OCI-LY3 (cell line): ENCODE data around the gene ATP13A2.

Source experiments
- EZH2phosphoT487 ChIP-seq: fragments of 200-600 bp; shearing (Covaris generic); IDR thresholded peaks from 2 replicates; pipeline ENCODE4 v1.6.1; 2018; ENCODE audit warnings: antibody characterized with exemption, mixed run types, low read depth
- TF ChIP-seq, protein P1 (sequence below): fragments of 200-600, 300-600 bp; sonication (generic); IDR thresholded peaks from 2 replicates; pipeline ENCODE4 v1.5.1; 2014; ENCODE audit warnings: antibody characterized with exemption, low read length, low read depth

DNA sequence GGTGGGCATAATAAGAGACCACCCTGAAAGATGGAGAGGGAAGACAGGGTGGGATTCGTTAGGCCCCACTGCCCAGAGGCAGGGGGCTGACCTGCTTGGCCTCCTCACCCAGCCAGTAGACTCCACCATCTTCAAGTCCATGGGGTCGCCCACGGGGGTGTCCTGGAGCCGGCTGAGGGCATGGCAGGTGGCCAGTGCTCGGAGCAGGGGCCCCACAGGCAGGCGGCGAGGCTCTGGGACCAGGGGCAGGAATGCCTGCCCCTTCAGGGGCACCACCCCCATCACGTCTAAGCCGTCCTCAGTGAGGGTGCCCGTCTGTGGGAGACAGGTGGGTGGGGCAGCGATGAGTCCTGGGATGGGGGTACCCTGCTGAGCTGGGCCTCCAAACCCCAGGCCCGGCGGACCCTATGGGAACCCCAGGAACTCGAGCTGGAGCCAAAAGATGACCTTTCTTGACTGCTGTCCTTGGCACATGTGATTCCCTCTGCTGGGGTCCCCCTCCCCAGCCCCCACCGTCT lies 18.1 kb downstream of the ATP13A2 start:
- TF ChIP-seq, protein P1, sequence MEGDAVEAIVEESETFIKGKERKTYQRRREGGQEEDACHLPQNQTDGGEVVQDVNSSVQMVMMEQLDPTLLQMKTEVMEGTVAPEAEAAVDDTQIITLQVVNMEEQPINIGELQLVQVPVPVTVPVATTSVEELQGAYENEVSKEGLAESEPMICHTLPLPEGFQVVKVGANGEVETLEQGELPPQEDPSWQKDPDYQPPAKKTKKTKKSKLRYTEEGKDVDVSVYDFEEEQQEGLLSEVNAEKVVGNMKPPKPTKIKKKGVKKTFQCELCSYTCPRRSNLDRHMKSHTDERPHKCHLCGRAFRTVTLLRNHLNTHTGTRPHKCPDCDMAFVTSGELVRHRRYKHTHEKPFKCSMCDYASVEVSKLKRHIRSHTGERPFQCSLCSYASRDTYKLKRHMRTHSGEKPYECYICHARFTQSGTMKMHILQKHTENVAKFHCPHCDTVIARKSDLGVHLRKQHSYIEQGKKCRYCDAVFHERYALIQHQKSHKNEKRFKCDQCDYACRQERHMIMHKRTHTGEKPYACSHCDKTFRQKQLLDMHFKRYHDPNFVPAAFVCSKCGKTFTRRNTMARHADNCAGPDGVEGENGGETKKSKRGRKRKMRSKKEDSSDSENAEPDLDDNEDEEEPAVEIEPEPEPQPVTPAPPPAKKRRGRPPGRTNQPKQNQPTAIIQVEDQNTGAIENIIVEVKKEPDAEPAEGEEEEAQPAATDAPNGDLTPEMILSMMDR = no peak
- TF ChIP-seq EZH2phosphoT487 = no peak
